ENCODE data around the gene DCPS. TPM values are rescaled to one million over a fixed set of nuclear protein-coding genes. Genes with fewer than 3 reads are reported as not detected.
A peak's percentile ranks its signal among the peaks of the same experiment; 100 is the strongest.

DCPS gene
- total RNA-seq, 4 donors from 2014 or later, result 6.7 to 23.9 (median 7.9) TPM

GRCh38 chr11:126281245-126281644, 22.6 kb upstream of the DCPS start:
- no peak for DNase-seq
- Histone ChIP-seq H3K4me1 (peaks cover 0 to 22% (median 6%) of the 10 kb centered on the region in 4 donors), H3K9me3 (no peaks in the 10 kb centered on the region), H3K27ac (no peak overlapping the region), H3K4me3 (no peak overlapping the region), H3K27me3 (no peaks in the 10 kb centered on the region), H3K36me3 (peaks cover 0 to 14% (median 0%) of the 10 kb centered on the region in 3 donors)
- TF ChIP-seq POLR2A (IDR thresholded peaks at IDR 0.05) (no peak), CTCF (IDR thresholded peaks at IDR 0.05) (no peak)

- TF ChIP-seq CTCF (IDR thresholded peaks at IDR 0.05) (no peak), POLR2A (IDR thresholded peaks at IDR 0.05) (no peak)
- Histone ChIP-seq H3K4me1 (peaks cover 0 to 22% (median 6%) of the 10 kb centered on the region in 4 donors), H3K27ac (peak overlapping the region in 3 of 4 donors; percentile 86 to 99 (median 96)), H3K36me3 (peaks cover 0 to 12% (median 0%) of the 10 kb centered on the region in 3 donors), H3K4me3 (no peak overlapping the region), H3K9me3 (no peaks in the 10 kb centered on the region), H3K27me3 (no peaks in the 10 kb centered on the region)
- DNase-seq, result peak in 1 of 3 donors; percentile 35
Observed at GRCh38 chr11:126281666-126282175, 22.1 kb upstream of the DCPS start.

- TF ChIP-seq CTCF (IDR thresholded peaks at IDR 0.05) (peak in 1 of 6 experiments; percentile 3), POLR2A (IDR thresholded peaks at IDR 0.05) (no peak)
- DNase-seq, result peak; percentile 44 to 65 (median 57)
- no peaks in the 10 kb centered on the region for H3K9me3 ChIP-seq
- peaks cover 0 to 9% (median 0%) of the 10 kb centered on the region in 3 donors for H3K36me3 ChIP-seq
- peak overlapping the region; percentile 66 to 89 (median 76) for H3K4me3 ChIP-seq
- peaks cover 0 to 22% (median 6%) of the 10 kb centered on the region in 4 donors for H3K4me1 ChIP-seq
- peak overlapping the region; percentile 86 to 99 (median 92) for H3K27ac ChIP-seq
- no peaks in the 10 kb centered on the region for H3K27me3 ChIP-seq
Observed at GRCh38 chr11:126282361-126282735, 21.5 kb upstream of the DCPS start.

- Histone ChIP-seq H3K36me3 (peaks cover 0 to 5% (median 0%) of the 10 kb centered on the region in 3 donors), H3K27ac (peak within 1 kb of the TSS; percentile 86 to 99 (median 92)), H3K4me3 (peak within 1 kb of the TSS; percentile 66 to 89 (median 76)), H3K9me3 (no peaks in the 10 kb centered on the region), H3K4me1 (peaks cover 0 to 22% (median 6%) of the 10 kb centered on the region in 4 donors), H3K27me3 (no peaks in the 10 kb centered on the region)
- TF ChIP-seq CTCF (IDR thresholded peaks at IDR 0.05), result peak in 3 of 6 experiments; percentile 11 to 50 (median 48)
- peak; percentile 44 to 51 for TF ChIP-seq POLR2A (IDR thresholded peaks at IDR 0.05)
- peak; percentile 55 to 84 (median 78) for DNase-seq
Observed at GRCh38 chr11:126282736-126283591, 20.9 kb upstream of the DCPS start, which contains the start of gene TIRAP. TIRAP (plus strand) TSS chr11:126283093; CDS start chr11:126290895, 7,802 bp downstream.

- no peak overlapping the region for H3K4me3 ChIP-seq
- H3K36me3 ChIP-seq, result peaks cover 0 to 16% (median 0%) of the 10 kb centered on the region in 3 donors
- no peak overlapping the region for H3K27ac ChIP-seq
- TF ChIP-seq POLR2A (IDR thresholded peaks at IDR 0.05), result no peak
- TF ChIP-seq CTCF (IDR thresholded peaks at IDR 0.05), result no peak
- DNase-seq, result peak in 2 of 3 donors; percentile 82 to 93
- H3K9me3 ChIP-seq, result no peaks in the 10 kb centered on the region
- peaks cover 0 to 22% (median 6%) of the 10 kb centered on the region in 4 donors for H3K4me1 ChIP-seq
- H3K27me3 ChIP-seq, result no peaks in the 10 kb centered on the region
Observed at GRCh38 chr11:126284829-126285228, 19.0 kb upstream of the DCPS start.

All from Peyer's patch (tissue), 4 donors.